Subcutaneous abdominal adipose tissue (tissue), 5 donors: ENCODE measurements around the gene CENPP.

Experiments
- H3K27ac ChIP-seq: one replicate; pipeline ENCODE4 v1.7.0; 2013; ENCODE audit warnings: low read depth, mild to moderate bottlenecking, inconsistent platforms, low read length, moderate library complexity
- H3K27me3 ChIP-seq, 5 donors: one replicate each; pipeline ENCODE4 v1.7.0; 2013; ENCODE audit warnings: low read length in 5 of 5, inconsistent platforms in 1 of 5; ENCODE audit not compliant: control insufficient read depth in 5 of 5, insufficient read depth in 4 of 5
- H3K36me3 ChIP-seq, 5 donors: one replicate each; pipeline ENCODE4 v1.7.0; 2013; ENCODE audit warnings: low read length in 5 of 5; ENCODE audit not compliant: control insufficient read depth in 5 of 5, insufficient read depth in 5 of 5
- H3K4me1 ChIP-seq, 5 donors: one replicate each; pipeline ENCODE4 v1.7.0; 2013; ENCODE audit warnings: low read length in 5 of 5, mild to moderate bottlenecking in 3 of 5, moderate library complexity in 1 of 5; ENCODE audit not compliant: control insufficient read depth in 5 of 5, insufficient read depth in 5 of 5
- H3K4me3 ChIP-seq, 5 donors: one replicate each; pipeline ENCODE4 v1.7.0; 2013; ENCODE audit warnings: low read length in 5 of 5, low read depth in 1 of 5
- H3K9ac ChIP-seq, 5 donors: one replicate each; pipeline ENCODE4 v1.7.0; 2013; ENCODE audit warnings: low read length in 5 of 5, mild to moderate bottlenecking in 4 of 5, moderate library complexity in 3 of 5
- H3K9me3 ChIP-seq, 5 donors: one replicate each; pipeline ENCODE4 v1.7.0; 2013; ENCODE audit warnings: low read length in 5 of 5; ENCODE audit not compliant: control insufficient read depth in 5 of 5
- donor health status: healthy.
- donor health status: healthy.
- donor health status: healthy.
- donor health status: healthy.
- donor health status: healthy.

The CENPP gene

DNA sequence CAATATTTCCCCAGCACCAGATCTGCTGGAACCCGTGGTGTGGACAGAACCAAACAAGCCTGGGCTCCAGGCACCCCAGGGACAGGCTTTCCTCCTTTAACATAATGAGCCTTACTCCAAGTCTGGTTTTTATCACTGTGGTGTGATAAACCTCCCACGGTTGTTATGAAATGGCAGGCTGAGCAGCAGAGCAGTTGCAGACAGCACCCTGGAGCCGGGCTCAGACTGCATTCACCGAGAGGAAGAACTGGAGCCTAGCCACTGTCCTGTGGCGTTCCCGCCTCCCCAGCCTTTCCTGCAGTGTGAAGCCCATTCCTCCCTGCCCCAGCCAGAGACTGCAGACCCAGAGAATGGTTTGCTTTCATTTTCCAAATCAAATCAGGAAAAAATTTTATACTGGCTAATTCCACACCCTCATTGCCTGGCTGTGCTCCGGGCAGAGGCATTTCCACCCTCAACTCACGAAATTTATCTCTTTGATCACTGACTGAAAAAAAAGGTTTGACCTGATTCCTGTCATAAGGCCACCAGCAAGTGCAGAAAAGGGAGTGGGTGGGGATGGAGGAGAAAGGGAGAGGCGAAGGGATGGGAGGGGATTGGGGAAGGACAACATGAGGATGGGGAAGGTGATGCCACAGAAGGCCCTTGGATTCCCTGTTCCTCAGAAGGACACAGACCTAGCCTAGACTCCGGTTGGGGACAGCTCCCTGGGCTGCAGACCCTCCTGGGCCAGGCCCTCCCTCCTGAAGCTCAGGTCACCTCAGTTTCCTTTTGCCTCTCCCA lies 325.3 kb downstream of the CENPP start:
- Histone ChIP-seq H3K4me3 (no peak overlapping the region), H3K9me3 (peaks cover 0 to 2% (median 0%) of the 10 kb centered on the region in 5 donors), H3K9ac (peak overlapping the region in 1 of 5 donors; percentile 4), H3K4me1 (peaks cover 0 to 12% (median 7%) of the 10 kb centered on the region in 5 donors), H3K27ac (no peak overlapping the region), H3K36me3 (peaks cover 10 to 72% (median 49%) of the 10 kb centered on the region in 5 donors), H3K27me3 (no peaks in the 10 kb centered on the region)

DNA sequence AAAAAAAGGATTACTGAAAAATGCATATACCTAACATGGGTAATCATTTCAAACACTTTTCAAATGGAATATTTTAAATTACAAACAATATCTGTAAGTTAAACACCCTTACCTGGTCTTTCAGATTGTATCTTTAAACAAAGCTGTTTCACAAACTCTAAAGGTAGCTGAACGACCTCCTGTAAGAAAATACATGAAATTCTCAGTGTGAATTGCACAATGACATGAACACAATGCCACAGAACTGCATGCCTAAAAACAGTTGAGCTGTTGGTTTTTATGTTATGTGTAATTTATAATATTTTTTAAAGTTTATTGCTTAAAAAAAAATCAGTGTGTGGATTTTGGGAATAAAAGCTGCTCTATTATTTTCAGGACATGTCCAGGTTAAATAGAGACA lies 326.7 kb downstream of the CENPP start:
- Histone ChIP-seq H3K4me3 (no peak overlapping the region), H3K9me3 (no peaks in the 10 kb centered on the region), H3K36me3 (peaks cover under 1 to 73% (median 51%) of the 10 kb centered on the region in 5 donors), H3K27me3 (no peaks in the 10 kb centered on the region), H3K9ac (no peak overlapping the region), H3K27ac (no peak overlapping the region), H3K4me1 (peaks cover 0 to 12% (median 7%) of the 10 kb centered on the region in 5 donors)

DNA sequence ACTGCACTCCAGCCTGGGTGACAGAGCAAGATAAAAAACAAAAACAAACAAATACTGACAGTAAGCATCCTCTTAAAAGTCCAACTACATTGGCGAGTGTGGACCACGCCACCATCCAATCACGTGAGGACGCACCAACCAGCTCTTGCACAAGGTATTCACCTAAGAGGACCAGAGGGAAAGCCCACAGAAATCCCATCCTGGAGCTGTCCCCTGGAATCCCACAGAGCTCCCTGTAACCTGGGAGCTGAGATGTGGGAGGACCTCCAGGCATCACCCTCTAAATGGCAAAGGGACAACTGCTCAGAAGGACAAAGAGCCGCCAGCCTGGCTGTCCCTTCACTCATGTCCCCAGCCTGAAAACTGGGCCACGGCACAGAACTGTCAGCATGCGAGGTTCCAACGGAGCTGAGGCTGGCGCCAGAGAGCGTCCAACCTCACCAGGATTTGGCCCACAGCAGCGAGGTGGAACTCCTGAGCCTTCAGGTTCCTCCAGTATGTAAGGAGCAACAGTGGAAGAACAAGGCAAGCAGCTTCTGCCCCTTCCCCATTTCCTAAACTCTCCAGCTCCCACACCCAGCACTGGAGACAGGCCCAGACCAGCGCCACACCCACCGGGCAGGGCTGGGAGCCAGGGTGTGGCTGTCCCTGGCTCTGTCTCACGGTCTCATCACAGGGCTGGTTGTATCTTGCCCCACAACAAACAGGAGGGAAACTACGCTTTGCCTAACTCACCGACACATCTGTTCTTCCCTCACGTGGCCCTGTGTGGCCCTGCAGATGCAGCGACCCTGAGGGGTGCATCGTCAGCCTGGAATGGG lies 328.9 kb downstream of the CENPP start:
- peak overlapping the region in 1 of 5 donors; percentile 7 for H3K9ac ChIP-seq
- no peaks in the 10 kb centered on the region for H3K27me3 ChIP-seq
- no peak overlapping the region for H3K27ac ChIP-seq
- peaks cover 0 to 12% (median 7%) of the 10 kb centered on the region in 5 donors for H3K4me1 ChIP-seq
- H3K4me3 ChIP-seq, result no peak overlapping the region
- H3K36me3 ChIP-seq, result peaks cover 0 to 60% (median 36%) of the 10 kb centered on the region in 5 donors
- no peaks in the 10 kb centered on the region for H3K9me3 ChIP-seq

DNA sequence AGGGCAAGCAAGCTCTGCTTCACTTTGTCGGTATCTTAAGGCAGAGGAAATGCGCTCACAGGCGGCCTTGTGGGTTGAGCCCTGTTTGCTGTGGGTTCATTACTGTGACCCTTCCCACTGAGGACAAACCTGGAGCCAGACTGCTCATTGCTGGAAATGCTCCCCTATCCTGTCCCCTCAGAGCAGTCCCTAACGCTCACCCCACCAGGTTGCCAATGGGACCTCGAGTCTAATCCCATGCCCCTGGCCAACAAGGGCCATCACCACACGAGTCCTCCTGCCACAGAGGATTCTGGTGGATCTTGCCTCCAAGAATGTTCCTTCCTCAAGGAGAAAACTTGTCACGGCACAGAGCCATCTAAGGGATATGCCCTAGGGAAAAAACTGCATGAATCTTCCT lies 329.6 kb downstream of the CENPP start:
- no peaks in the 10 kb centered on the region for H3K27me3 ChIP-seq
- no peaks in the 10 kb centered on the region for H3K9me3 ChIP-seq
- H3K9ac ChIP-seq, result no peak overlapping the region
- H3K36me3 ChIP-seq, result peaks cover 0 to 60% (median 36%) of the 10 kb centered on the region in 5 donors
- H3K4me3 ChIP-seq, result no peak overlapping the region
- no peak overlapping the region for H3K27ac ChIP-seq
- H3K4me1 ChIP-seq, result peaks cover 0 to 12% (median 7%) of the 10 kb centered on the region in 5 donors

DNA sequence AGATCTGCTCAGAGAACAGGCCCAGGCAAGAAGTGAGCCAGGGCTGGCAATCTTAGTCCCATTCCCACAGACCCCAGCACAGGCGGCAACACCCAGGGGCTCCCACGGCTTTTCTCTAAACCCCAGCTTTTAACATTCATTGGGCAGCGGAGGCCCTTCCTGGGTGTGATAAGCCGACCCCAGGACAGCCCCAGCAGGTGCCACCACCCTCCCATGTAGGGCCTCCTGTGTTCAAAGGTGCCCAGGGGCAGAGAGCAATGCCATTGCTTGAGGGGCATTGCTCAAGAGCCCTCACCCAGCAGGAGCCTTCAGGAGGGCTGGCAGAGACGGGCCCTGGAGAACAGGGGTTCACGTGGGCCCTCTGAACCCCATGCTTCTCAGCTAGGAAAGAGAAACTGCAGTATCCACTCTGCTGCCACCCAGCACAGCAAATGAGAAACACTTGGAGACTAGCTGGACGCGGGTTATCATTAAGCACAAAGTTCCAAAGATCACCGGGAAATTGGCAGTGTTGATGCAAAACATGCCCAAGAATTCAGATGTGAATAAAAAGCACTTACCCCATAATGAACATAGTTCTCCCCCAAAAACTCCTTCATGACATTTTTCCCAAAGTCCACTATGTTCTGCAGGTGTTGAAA lies 330.3 kb downstream of the CENPP start:
- Histone ChIP-seq H3K9ac (no peak overlapping the region), H3K27ac (no peak overlapping the region), H3K27me3 (no peaks in the 10 kb centered on the region), H3K9me3 (no peaks in the 10 kb centered on the region), H3K36me3 (peaks cover 0 to 53% (median 36%) of the 10 kb centered on the region in 5 donors), H3K4me1 (peaks cover 0 to 10% (median 6%) of the 10 kb centered on the region in 5 donors), H3K4me3 (no peak overlapping the region)

DNA sequence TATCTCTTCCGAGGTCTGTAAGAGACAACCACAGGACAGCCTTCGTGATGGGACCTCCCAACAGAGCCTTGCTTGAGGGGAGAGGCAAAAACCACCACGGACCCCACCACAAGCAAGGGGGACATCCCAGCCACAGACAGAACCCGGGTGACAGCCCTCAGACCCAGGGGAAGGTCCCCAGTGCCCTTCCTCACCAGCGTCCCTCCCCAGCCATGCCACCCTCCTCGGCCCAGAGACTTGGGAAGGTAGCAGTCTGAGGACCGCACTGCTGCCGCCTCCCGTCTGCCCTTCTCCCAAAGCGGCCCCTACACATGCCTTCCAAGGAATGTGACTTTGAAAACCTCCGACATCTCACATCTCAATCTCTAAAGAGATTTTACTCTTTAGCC lies 330.8 kb downstream of the CENPP start:
- H3K9ac ChIP-seq, result no peak overlapping the region
- H3K27ac ChIP-seq, result no peak overlapping the region
- H3K9me3 ChIP-seq, result no peaks in the 10 kb centered on the region
- H3K27me3 ChIP-seq, result no peaks in the 10 kb centered on the region
- H3K36me3 ChIP-seq, result peaks cover 0 to 48% (median 33%) of the 10 kb centered on the region in 5 donors
- H3K4me3 ChIP-seq, result no peak overlapping the region
- H3K4me1 ChIP-seq, result peaks cover 0 to 10% (median 6%) of the 10 kb centered on the region in 5 donors

DNA sequence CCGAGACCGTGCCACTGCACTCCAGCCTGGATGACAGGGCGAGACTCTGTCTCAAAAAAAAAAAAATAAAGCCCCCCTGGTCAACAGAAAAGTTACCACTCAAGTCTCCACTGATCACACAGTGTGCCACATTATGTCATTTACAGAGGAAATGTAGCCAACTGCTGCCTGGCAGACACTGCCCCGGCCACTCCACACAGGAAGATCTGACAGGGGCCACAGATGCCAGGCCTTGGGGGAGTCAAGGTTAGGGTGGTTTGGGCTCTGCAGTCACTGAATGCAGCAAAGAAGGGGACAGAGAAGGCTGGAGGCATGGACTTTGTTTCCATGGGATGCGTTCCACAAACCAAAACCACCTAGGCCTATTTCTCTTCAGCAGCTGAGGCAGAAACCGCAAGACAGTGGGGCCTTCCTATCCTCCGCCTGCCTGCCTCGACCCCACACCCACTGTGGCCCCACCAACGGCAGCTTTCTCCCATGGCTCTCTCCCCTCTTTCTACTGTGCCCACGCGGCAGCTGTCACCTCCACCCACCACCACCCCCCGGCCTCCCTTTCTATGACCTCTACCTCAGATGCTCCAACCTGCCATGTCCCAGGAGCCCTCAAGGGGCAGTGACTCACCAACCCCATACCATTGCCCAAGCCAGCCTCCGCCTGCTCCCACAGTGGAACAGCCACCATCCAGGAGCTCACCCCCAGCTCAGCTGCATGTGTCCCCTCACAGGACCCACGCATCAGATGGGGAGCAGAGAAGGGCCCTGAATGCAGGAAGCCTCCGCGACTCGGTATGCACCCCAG lies 331.7 kb downstream of the CENPP start:
- Histone ChIP-seq H3K36me3 (peaks cover 0 to 45% (median 32%) of the 10 kb centered on the region in 5 donors), H3K27ac (no peak overlapping the region), H3K4me1 (peaks cover 0 to 10% (median 6%) of the 10 kb centered on the region in 5 donors), H3K4me3 (no peak overlapping the region), H3K27me3 (no peaks in the 10 kb centered on the region), H3K9me3 (no peaks in the 10 kb centered on the region), H3K9ac (no peak overlapping the region)

DNA sequence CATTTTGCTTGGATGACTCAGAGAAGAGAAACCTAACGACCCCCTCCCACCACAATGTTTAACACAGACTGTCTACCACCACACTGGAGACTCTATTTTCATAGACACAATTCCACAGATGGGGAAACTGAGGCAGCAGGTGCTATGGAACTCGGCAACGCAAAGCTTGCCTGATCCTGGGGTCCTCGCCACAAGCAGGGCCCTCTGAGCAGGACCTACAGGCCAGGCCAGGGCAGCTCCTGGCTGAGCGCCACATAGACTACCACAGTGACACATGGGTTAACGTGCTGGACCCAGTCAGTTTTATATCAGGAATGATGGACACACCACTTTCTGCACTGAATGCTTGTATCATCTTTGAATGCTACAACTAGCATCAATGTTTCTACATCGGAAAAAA lies 332.4 kb downstream of the CENPP start:
- Histone ChIP-seq H3K36me3 (peaks cover 0 to 42% (median 32%) of the 10 kb centered on the region in 5 donors), H3K9ac (no peak overlapping the region), H3K27ac (no peak overlapping the region), H3K27me3 (no peaks in the 10 kb centered on the region), H3K9me3 (no peaks in the 10 kb centered on the region), H3K4me3 (no peak overlapping the region), H3K4me1 (peaks cover 0 to 10% (median 6%) of the 10 kb centered on the region in 5 donors)

DNA sequence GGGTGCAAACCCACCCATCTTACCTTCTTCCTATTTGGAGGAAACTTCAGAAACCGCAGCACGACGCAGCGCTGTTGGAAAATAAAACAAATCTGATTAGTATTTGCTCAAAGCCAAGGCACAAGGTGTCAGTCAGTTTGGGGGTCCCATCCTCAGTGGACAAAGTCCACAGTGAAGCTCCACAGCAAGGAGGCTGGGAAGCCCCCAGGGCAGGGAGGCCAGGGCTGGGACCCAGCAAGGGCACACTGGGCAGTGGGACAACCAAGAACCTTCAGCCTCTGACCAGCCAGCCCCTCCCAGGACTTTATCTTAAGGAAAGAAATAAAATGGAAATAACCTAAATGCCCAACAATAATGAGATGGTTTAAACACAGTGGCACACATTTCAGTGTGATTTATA lies 332.9 kb downstream of the CENPP start:
- peaks cover 0 to 10% (median 6%) of the 10 kb centered on the region in 5 donors for H3K4me1 ChIP-seq
- no peak overlapping the region for H3K9ac ChIP-seq
- H3K27ac ChIP-seq, result no peak overlapping the region
- H3K36me3 ChIP-seq, result peaks cover 0 to 44% (median 32%) of the 10 kb centered on the region in 5 donors
- H3K9me3 ChIP-seq, result no peaks in the 10 kb centered on the region
- H3K4me3 ChIP-seq, result no peak overlapping the region
- no peaks in the 10 kb centered on the region for H3K27me3 ChIP-seq
